Fibroblast of villous mesenchyme (primary cell): Measurements from ENCODE around the gene FTO. TPM values are rescaled to one million over a fixed set of nuclear protein-coding genes. Genes with fewer than 3 reads are reported as not detected.

Experiments used
- DNase-seq: peaks from one replicate; pipeline ENCODE4 v3.0.0-alpha.2; 2010; ENCODE audit warnings: low read depth
- H3K4me3 ChIP-seq: 2 replicates; pipeline ENCODE4 v1.5.1; 2011; ENCODE audit warnings: low read depth, mild to moderate bottlenecking, low read length
- total RNA-seq: library from RNA; depleted of rRNA; stranded (reverse); fragments of >200 nt; gene quantifications from 2 replicates; pipeline ENCODE4 v1.2.3, GENCODE V29; 2012
- TF ChIP-seq, protein P1 (sequence below): IDR thresholded peaks from 2 replicates; pipeline ENCODE4 v1.5.1; 2012; ENCODE audit warnings: low read depth, mild to moderate bottlenecking, low read length; ENCODE audit not compliant: insufficient read depth

Gene FTO
- total RNA-seq, 1 donor, result 157 TPM

DNA sequence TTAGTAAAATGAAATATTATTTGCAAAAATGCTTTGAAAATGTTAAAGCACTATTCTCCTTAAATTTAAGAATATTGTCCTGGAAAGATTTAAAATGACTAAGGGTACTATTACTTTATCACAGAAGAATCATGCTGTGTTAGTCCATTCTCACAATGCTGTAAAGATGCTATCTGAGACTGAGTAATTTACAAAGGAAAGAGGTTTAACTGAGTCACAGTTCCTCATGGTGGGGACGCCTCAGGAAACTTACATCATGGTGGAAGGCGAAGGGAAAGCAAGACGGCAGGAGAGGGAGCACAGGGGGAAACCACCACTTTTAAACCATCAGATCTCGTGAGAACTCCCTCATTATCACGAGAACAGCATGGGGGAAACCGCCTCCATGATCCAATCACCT lies 337.0 kb downstream of the FTO start:
- TF ChIP-seq, protein P1, sequence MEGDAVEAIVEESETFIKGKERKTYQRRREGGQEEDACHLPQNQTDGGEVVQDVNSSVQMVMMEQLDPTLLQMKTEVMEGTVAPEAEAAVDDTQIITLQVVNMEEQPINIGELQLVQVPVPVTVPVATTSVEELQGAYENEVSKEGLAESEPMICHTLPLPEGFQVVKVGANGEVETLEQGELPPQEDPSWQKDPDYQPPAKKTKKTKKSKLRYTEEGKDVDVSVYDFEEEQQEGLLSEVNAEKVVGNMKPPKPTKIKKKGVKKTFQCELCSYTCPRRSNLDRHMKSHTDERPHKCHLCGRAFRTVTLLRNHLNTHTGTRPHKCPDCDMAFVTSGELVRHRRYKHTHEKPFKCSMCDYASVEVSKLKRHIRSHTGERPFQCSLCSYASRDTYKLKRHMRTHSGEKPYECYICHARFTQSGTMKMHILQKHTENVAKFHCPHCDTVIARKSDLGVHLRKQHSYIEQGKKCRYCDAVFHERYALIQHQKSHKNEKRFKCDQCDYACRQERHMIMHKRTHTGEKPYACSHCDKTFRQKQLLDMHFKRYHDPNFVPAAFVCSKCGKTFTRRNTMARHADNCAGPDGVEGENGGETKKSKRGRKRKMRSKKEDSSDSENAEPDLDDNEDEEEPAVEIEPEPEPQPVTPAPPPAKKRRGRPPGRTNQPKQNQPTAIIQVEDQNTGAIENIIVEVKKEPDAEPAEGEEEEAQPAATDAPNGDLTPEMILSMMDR, result no peak
- H3K4me3 ChIP-seq, result no peak overlapping the region
- DNase-seq, result no peak

DNA sequence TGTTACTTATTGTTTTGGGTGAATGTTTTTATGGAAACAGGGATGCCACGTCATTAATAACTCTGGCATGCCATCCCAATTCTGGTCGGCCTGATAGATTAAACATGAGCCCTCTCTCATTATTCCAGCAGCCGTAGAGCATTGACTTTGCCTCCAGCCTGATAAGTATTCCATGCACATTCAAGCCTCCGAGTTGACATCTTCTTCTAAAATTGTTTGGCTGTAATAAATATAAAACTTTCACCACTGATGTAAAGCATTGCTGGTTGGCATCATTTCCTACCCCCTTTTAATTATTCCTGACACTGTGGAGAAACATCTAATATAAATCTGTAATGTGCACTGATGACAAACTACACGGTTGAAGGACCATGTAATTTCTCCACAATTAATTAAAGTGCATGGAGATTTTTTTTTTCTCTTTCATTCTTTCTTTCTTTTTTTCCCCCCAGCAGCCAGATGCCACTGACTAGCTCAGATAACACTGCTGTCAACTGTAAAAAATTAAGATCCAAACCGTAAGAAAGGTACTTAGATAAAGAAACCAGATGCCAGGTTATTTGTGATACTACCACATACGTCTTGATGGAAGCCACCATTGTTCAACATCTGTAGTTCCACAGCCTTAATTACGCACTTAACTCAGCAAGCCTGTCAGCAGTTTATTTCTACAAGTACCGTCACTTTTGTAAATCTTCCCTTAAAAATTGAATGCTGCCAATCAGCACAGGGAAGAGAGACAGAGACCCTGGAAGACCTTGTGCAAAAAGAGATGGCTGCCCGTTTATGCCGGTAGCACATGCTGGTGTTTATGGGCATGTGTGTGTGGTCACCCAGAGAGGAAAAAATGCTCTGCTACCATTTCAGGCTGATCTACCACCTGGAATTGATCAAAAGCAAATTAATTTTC lies 344.9 kb downstream of the FTO start:
- no peak for DNase-seq
- TF ChIP-seq, protein P1, result no peak
- H3K4me3 ChIP-seq, result no peak overlapping the region

DNA sequence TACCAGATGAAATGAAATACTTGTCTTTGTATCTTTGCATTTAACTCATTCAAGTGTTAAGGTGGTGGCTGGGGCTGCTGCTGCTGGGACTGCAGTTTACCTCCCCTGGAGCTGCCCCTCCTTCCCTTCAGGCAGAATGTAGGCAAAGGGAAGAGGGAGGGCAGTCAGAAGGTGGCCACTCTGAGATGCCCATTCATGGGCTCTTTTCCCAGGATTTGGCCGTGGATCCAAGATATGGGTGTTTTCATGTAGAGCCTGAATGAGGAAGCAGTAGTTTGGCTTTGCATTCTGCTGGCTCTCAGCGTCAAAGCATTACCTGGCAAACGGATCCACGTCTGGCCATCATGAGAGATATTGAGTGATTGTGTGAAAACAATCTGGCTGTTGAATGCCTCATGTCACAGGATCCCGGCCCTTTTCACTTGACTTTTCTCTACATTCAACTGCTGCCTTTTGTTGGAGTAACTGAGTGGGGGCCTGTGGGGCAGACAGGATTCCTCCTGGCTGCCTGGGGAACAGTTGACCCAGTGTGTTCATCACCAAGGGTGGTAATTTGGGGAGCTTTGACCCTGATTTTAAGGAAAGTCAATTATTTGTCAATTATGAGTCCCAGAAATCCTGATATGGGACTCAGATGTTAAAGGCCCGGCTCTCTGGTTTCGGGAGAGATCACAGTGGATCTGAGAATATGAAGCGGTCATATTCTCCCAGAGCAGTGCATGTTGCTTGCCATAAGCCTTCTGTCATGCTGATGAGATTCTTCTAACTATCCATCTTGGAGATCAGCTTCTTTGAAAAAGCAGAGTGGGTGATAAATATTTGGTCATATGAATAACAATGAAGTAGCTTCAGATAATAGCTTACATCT lies 345.9 kb downstream of the FTO start:
- TF ChIP-seq, protein P1, result no peak
- DNase-seq, result no peak
- no peak overlapping the region for H3K4me3 ChIP-seq

DNA sequence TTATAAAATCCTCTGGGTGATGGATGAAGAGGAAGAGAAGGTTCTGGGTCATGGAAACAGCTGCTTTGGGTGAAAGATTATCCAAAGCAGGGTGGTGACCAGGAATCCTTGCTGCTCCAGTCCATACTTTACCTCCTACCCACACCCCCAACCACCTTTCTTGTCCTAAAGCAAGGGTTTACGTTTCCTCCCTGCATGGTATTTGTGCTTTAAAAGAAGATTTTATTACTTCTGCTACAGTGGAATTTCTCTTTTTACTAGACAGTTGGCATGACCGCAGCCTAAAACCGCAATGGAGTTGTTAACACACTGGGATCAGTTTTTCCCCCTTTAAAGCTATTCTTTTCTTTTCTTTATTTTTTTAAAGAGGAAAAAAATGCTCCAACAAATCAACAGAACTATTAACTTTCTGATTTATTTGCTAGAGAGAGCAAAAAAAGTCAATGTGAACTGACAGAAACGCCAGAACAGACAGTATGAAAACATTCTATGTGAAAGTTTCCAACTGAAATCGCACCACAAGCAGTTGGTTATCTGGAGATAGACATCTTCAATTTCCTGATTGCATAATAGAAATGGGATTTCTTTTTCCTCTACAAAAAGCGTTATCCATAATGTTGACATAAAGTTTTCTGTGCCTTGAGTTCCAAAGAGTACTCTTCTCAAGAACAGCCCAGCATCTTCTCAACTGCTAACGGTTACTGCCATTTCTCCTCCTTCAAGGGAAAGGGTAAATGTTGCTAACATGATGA lies 346.7 kb downstream of the FTO start:
- no peak overlapping the region for H3K4me3 ChIP-seq
- peak; percentile 83 for DNase-seq
- TF ChIP-seq, protein P1, result no peak

- H3K4me3 ChIP-seq, result no peak overlapping the region
- no peak for DNase-seq
- TF ChIP-seq, protein P1, result no peak
Measured at GRCh38 chr16:54051821-54052220, 347.9 kb downstream of the FTO start.

DNA sequence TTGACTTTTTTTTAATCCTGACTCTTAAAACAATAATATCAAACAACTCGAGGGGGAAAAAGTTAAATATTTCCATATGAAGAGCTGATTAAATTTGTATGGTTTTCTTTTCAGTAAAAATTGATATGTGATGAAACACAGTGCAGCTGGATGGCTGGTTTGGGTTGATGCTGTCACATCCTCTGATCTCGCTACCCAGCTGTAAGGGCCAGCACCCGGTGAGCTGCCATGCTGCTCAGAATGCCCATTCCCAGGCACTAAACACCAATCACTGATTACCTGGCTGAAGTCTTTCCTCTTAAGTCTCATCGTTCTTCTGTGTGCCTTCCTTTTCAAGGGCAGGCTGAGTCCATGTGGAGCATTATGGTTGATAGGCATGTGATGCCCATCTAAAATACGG lies 348.3 kb downstream of the FTO start:
- TF ChIP-seq, protein P1, result no peak
- no peak overlapping the region for H3K4me3 ChIP-seq
- DNase-seq, result no peak
